NT2/D1 (cell line): ENCODE results near the gene GASK1A.

ENCODE experiments used
- YY1 ChIP-seq: IDR thresholded peaks from 2 replicates; pipeline ENCODE4 v1.6.1; 2011; ENCODE audit not compliant: insufficient read length, insufficient read depth
- ZNF274 ChIP-seq: IDR thresholded peaks from 2 replicates; pipeline ENCODE4 v1.6.1; 2011; ENCODE audit warnings: mild to moderate bottlenecking, low read depth, low read length

GRCh38 chr3:43046583-43046982 lies 67.5 kb downstream of the GASK1A start:
- no peak for TF ChIP-seq ZNF274
- no peak for TF ChIP-seq YY1
